HFF-Myc (cell line): ENCODE results near the gene SYT1.

Experiments used
- DNase-seq: peaks from one replicate; pipeline ENCODE4 v3.0.0-alpha.2; 2011; ENCODE audit warnings: low read depth; ENCODE audit errors: extremely low read depth
- H3K4me3 ChIP-seq: replicated peaks from 2 replicates; pipeline ENCODE4 v1.5.1; 2011; ENCODE audit warnings: low read depth, mild to moderate bottlenecking, control low read depth, low read length
- TF ChIP-seq, protein P1 (sequence below): IDR thresholded peaks from 2 replicates; pipeline ENCODE4 v1.5.1; 2012; ENCODE audit warnings: mild to moderate bottlenecking, low read depth, low read length, control low read depth; ENCODE audit errors: missing control alignments

Gene SYT1

DNA sequence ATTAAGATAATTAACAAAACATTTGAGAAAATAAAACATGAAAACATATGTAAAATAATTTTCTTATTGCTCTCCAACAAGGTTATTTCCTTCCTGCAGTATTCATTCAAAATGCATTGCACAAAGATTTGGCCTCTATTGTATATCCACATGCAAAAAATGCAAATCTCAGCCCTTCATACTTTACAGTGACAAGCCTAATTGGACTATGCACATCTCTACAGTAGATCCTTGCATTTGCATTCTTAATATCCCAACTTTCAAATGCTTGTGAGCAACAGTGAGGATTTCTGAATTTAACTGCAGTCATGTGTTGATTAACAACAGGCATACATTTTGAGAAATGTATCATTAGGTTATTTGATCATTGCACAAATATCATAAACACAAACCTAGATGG is 492.5 kb downstream of the SYT1 start:
- DNase-seq = no peak
- no peak overlapping the region for H3K4me3 ChIP-seq
- TF ChIP-seq, protein P1, sequence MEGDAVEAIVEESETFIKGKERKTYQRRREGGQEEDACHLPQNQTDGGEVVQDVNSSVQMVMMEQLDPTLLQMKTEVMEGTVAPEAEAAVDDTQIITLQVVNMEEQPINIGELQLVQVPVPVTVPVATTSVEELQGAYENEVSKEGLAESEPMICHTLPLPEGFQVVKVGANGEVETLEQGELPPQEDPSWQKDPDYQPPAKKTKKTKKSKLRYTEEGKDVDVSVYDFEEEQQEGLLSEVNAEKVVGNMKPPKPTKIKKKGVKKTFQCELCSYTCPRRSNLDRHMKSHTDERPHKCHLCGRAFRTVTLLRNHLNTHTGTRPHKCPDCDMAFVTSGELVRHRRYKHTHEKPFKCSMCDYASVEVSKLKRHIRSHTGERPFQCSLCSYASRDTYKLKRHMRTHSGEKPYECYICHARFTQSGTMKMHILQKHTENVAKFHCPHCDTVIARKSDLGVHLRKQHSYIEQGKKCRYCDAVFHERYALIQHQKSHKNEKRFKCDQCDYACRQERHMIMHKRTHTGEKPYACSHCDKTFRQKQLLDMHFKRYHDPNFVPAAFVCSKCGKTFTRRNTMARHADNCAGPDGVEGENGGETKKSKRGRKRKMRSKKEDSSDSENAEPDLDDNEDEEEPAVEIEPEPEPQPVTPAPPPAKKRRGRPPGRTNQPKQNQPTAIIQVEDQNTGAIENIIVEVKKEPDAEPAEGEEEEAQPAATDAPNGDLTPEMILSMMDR = no peak

DNA sequence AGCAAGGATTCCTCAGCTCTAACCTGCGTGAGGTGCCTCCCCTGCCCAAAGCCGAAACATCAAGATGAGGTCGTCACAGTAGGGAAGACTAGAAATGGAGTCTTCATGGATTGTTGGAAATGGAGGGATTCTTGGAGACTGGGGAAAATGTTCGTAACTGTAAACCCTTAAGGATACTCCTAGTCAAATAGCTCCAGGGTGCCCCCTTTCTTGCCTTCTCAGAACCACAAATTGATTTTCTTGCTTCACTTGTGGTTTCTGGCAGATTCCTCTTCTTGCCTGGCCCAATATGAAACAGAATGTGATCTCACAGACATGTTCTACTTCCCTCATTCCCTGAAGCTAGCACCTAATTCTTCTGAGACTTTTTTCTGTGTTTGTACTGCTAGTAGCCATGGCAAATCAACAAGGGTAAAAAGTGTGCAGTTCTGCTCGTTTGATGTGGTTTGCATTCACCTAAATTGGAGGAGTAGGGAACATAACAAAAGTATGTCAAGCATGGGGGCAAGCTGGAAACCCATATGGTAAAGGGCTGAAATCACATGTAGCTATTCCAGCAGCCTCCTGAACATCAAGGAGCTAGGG is 494.2 kb downstream of the SYT1 start:
- no peak for DNase-seq
- TF ChIP-seq, protein P1 = no peak
- H3K4me3 ChIP-seq = no peak overlapping the region

DNA sequence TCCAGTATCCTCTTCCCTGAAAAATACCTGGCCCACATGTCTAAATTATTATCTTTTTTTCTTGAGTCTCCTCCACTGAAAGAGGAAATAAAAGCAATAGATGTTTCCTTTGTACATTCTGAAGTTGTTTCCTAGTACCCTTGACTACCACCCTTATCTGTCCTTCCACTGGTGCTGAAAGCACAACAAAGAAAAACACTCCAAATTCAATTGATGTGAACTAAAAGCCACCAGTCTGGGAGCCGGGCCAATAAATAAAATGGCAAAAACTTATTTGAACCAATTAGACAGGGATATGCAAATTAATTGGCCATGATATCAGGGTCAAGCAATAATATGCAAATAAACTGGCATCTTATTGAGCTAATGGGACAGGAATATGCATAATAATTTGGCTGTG is 495.7 kb downstream of the SYT1 start:
- DNase-seq = no peak
- TF ChIP-seq, protein P1 = no peak
- no peak overlapping the region for H3K4me3 ChIP-seq

DNA sequence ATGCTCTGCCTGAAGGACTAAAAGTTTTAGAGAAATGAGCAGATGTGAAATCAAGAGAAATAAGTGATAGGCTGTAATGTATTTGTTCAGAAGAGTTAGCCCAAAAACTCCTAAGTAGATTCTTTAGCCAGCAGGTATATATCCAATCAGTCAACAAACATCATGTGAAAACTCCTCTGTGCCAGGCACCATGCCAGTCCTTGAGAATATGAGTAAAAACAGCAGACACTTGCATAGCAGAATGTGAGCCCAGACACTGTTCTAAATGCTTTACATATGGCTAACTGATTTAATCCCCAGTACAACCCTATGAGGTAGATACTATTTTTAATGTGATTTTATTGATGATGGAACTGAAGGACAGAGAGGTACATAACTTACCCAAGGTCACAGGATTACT is 496.4 kb downstream of the SYT1 start:
- no peak overlapping the region for H3K4me3 ChIP-seq
- TF ChIP-seq, protein P1 = no peak
- DNase-seq = no peak

DNA sequence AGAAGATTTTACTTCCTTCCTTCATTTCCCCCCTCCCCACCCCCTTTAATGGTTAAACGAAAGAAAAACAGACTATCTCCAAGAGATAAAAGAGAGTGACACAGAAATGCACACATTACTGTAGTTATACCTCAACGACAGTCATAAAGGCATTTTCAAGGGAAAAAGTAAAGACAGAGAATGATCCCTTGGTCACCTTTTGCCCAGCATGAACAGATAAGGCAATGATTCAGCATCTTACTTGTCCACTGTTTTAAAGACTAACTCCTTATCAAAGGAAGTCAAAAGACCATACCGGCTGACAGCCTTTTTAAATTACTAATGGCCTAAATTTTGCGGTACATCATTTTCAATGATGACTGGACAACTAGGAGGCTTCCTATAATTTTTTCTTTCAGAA is 499.6 kb downstream of the SYT1 start:
- no peak overlapping the region for H3K4me3 ChIP-seq
- TF ChIP-seq, protein P1 = no peak
- DNase-seq = no peak

DNA sequence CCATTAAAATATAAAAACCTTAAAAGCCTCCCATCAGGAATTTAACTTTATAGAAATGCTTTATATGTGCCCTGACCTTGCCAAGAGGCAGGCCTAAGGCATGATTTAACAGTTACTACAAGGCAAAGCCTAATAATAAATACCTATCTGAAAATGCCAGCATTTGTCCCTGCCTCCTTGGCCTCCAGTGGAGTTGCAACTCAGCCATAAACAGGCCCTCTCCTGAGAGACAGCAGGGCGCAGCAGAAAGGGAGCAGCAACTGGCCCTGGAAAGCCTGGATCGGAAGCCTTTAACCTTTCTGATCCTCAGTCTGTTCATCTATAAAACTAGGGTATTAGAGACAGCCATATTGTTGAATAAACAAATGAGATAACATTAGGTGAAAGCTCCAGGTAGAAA is 501.8 kb downstream of the SYT1 start:
- TF ChIP-seq, protein P1 = no peak
- no peak overlapping the region for H3K4me3 ChIP-seq
- DNase-seq = no peak

DNA sequence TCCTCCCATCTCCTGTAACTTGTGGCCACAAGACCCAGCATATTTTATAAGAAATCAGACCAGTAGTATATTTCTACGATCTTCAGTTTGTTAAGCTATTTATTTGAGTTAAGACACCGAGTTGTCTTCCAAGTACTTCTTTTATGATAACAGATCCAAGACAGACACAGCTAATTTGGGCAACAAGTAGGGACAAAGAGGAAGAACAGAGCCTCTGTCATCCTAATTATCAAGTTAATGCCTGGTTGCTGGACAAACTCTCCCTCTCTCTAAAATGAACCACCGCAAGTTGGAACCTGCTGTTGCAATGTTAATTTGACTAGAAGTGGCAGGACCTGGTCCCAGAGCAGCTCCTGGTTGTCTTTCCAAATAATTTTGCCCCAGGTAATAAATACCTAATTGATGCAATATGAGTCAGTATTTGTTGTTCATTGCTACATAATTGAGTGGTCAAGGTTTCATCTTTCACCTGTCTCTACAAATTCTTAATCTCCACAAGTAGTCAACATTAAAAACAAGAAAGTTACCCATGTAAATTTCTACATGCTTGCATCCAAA is 502.5 kb downstream of the SYT1 start:
- DNase-seq = no peak
- TF ChIP-seq, protein P1 = no peak
- H3K4me3 ChIP-seq = no peak overlapping the region
